HepG2 (cell line): ENCODE results near the gene HOMEZ. TPM values are rescaled to one million over a fixed set of nuclear protein-coding genes. Genes with fewer than 3 reads are reported as not detected.

ENCODE experiments used
- AKAP8 ChIP-seq: sonication (generic); formaldehyde crosslinking; IDR thresholded peaks from 2 replicates; pipeline ENCODE4 v1.5.1; 2020; ENCODE audit warnings: mild to moderate bottlenecking, missing genetic modification reagents
- ATAD3A ChIP-seq: sonication (generic); formaldehyde crosslinking; IDR thresholded peaks from 2 replicates; pipeline ENCODE4 v1.4.0; 2020; ENCODE audit warnings: missing genetic modification reagents
- ETV6 ChIP-seq: sonication (generic); formaldehyde crosslinking; conservative IDR thresholded peaks from 2 replicates; pipeline ENCODE4 v1.4.0; 2020; ENCODE audit warnings: missing genetic modification reagents
- IRX3 ChIP-seq: sonication (generic); formaldehyde crosslinking; IDR thresholded peaks from 2 replicates; pipeline ENCODE4 v1.8.1; 2023; ENCODE audit warnings: mild to moderate bottlenecking, low read depth, missing genetic modification reagents, borderline replicate concordance
- KDM3A ChIP-seq: IDR thresholded peaks from 2 replicates; pipeline ENCODE4 v1.6.1; 2018; ENCODE audit warnings: low read depth, missing compliant biosample characterization
- RARA ChIP-seq: IDR thresholded peaks from 2 replicates; pipeline ENCODE4 v1.6.1; 2016; ENCODE audit warnings: missing genetic modification reagents, missing compliant biosample characterization
- SMYD3 ChIP-seq: sonication (generic); formaldehyde crosslinking; IDR thresholded peaks from 2 replicates; pipeline ENCODE4 v1.8.1; 2023; ENCODE audit warnings: mild to moderate bottlenecking, missing genetic modification reagents
- SOX13 ChIP-seq, 3 experiments: fragments of 450-650 bp in 1 of 3; sonication (generic) in 1 of 3; formaldehyde crosslinking in 1 of 3; IDR thresholded peaks in 2 of 3; conservative IDR thresholded peaks in 1 of 3; 2 replicates each; pipeline versions ENCODE4 v1.5.0 to v1.6.1; 2016 to 2020; ENCODE audit warnings: antibody characterized with exemption in 1 of 3, mild to moderate bottlenecking in 1 of 3, missing compliant biosample characterization in 1 of 3, missing genetic modification reagents in 1 of 3, moderate library complexity in 1 of 3
- SP5 ChIP-seq: IDR thresholded peaks from 2 replicates; pipeline ENCODE4 v1.6.1; 2016; ENCODE audit warnings: low read depth, borderline replicate concordance
- TBX3 ChIP-seq: fragments of 450-650 bp; IDR thresholded peaks from 2 replicates; pipeline ENCODE4 v1.6.1; 2017; ENCODE audit warnings: antibody characterized with exemption, mild to moderate bottlenecking, inconsistent platforms, borderline replicate concordance
- TEAD3 ChIP-seq: optimal IDR thresholded peaks from 2 replicates; pipeline ENCODE3; 2016; ENCODE audit warnings: borderline replicate concordance
- ZBTB8A ChIP-seq: sonication (generic); formaldehyde crosslinking; IDR thresholded peaks from 2 replicates; pipeline ENCODE4 v1.4.0; 2020; ENCODE audit warnings: mild to moderate bottlenecking, low read depth, missing genetic modification reagents, borderline replicate concordance
- ZNF224 ChIP-seq: sonication (generic); formaldehyde crosslinking; IDR thresholded peaks from 2 replicates; pipeline ENCODE4 v1.5.0; 2020; ENCODE audit warnings: mild to moderate bottlenecking, missing genetic modification reagents
- ZNF326 ChIP-seq: sonication (generic); formaldehyde crosslinking; IDR thresholded peaks from 2 replicates; pipeline ENCODE4 v1.4.0; 2020; ENCODE audit warnings: missing genetic modification reagents, borderline replicate concordance
- ZNF496 ChIP-seq: sonication (generic); formaldehyde crosslinking; IDR thresholded peaks from 2 replicates; pipeline ENCODE4 v1.8.1; 2023; ENCODE audit warnings: mild to moderate bottlenecking, moderate library complexity, missing genetic modification reagents; ENCODE audit not compliant: insufficient replicate concordance
- ZNF713 ChIP-seq: sonication (generic); formaldehyde crosslinking; IDR thresholded peaks from 2 replicates; pipeline ENCODE4 v1.4.0; 2020; ENCODE audit warnings: mild to moderate bottlenecking, missing genetic modification reagents
- polyA plus RNA-seq, 8 experiments: library from polyadenylated mRNA; depleted of rRNA in 3 of 8; stranded (reverse) in 7 of 8; unstranded in 1 of 8; fragments of >200 nt; fragmentation: Illumina TruSeq in 4 of 8; extraction: Trizol in 4 of 8; gene quantifications; 2 replicates each; pipeline versions ENCODE4 v1.2.1 to v1.2.3, GENCODE V29; 2011 to 2016; ENCODE audit warnings: low read depth in 4 of 8, missing spikeins in 1 of 8, mixed read lengths in 1 of 8; ENCODE audit not compliant: insufficient read depth in 1 of 8
- total RNA-seq, 5 experiments: library from RNA; depleted of rRNA; stranded (reverse); fragments of >200 nt; fragmentation: Illumina TruSeq; extraction: Trizol; gene quantifications; 2 replicates each; pipeline ENCODE4 v1.2.3, GENCODE V29; 2016; ENCODE audit warnings: low read depth in 1 of 5
- TF ChIP-seq, protein P1 (sequence below): sonication (generic); formaldehyde crosslinking; IDR thresholded peaks from 2 replicates; pipeline ENCODE4 v1.5.0; 2020; ENCODE audit warnings: mild to moderate bottlenecking, missing genetic modification reagents, borderline replicate concordance
- TF ChIP-seq, protein P2 (sequence below): sonication (generic); formaldehyde crosslinking; IDR thresholded peaks from 2 replicates; pipeline ENCODE4 v1.4.0; 2020; ENCODE audit warnings: mild to moderate bottlenecking, missing genetic modification reagents
- TF ChIP-seq, protein P3 (sequence below): sonication (generic); formaldehyde crosslinking; IDR thresholded peaks from 2 replicates; pipeline ENCODE4 v1.4.0; 2020; ENCODE audit warnings: mild to moderate bottlenecking, missing genetic modification reagents
- TF ChIP-seq, protein P4 (sequence below): IDR thresholded peaks from 2 replicates; pipeline ENCODE4 v1.6.1; 2016
- TF ChIP-seq, protein P5 (sequence below): sonication (generic); formaldehyde crosslinking; IDR thresholded peaks from 2 replicates; pipeline ENCODE4 v1.5.0; 2020; ENCODE audit warnings: mild to moderate bottlenecking, missing genetic modification reagents

The HOMEZ gene
- total and polyA plus RNA-seq, 2 of the 13 experiments (the other 11 are each of a cell fraction or from before 2014, with no cell fraction given) = 14.5 to 31.8 TPM

DNA sequence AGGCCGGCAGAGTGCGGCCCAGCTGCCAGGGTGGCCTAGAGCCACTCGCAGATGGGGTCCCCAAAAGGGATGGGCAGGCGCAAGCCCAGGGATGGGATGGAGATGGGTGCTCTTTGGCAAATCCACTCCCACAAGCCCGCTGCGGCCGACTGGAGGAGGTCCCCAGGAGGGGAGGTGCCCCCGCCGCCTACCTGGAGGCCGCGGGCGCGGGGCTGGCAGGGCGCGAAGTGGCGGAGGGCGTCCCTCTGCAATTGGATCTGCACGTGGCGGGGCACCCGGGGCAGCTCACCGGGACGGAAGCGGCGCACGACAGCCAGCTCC lies 16.0 kb upstream of the HOMEZ start (continued):
- TF ChIP-seq, protein P1, sequence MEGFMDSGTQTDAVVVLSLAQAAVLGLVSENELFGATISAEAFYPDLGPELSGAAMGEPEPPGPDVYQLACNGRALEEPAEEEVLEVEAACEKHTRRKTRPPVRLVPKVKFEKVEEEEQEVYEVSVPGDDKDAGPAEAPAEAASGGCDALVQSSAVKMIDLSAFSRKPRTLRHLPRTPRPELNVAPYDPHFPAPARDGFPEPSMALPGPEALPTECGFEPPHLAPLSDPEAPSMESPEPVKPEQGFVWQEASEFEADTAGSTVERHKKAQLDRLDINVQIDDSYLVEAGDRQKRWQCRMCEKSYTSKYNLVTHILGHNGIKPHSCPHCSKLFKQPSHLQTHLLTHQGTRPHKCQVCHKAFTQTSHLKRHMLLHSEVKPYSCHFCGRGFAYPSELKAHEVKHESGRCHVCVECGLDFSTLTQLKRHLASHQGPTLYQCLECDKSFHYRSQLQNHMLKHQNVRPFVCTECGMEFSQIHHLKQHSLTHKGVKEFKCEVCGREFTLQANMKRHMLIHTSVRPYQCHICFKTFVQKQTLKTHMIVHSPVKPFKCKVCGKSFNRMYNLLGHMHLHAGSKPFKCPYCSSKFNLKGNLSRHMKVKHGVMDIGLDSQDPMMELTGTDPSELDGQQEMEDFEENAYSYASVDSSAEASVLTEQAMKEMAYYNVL (CRISPR knock-in tag) = peak; percentile 92
- TF ChIP-seq ZNF326 (CRISPR knock-in tag) = no peak
- TF ChIP-seq RARA = peak; percentile 61
- peak; percentile 88; the same call in 1 of the 2 replicates for TF ChIP-seq KDM3A (CRISPR knock-in tag)
- peak; percentile 49; the same call in 1 of the 2 replicates for TF ChIP-seq ETV6 (CRISPR knock-in tag)
- TF ChIP-seq SMYD3 (CRISPR knock-in tag) = peak; percentile 44
- TF ChIP-seq IRX3 (CRISPR knock-in tag) = peak; percentile 94
- TF ChIP-seq, protein P2, sequence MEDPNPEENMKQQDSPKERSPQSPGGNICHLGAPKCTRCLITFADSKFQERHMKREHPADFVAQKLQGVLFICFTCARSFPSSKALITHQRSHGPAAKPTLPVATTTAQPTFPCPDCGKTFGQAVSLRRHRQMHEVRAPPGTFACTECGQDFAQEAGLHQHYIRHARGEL (CRISPR knock-in tag) = peak; percentile 93
- no peak for TF ChIP-seq TEAD3
- peak; percentile 54; the same call in 1 of the 2 replicates for TF ChIP-seq TBX3
- TF ChIP-seq ZNF713 = peak; percentile 100; the same call in 1 of the 2 replicates
- peak; percentile 99; the same call in 1 of the 2 replicates for TF ChIP-seq ZNF224 (CRISPR knock-in tag)
- TF ChIP-seq SOX13 (IDR thresholded peaks at IDR 0.05) = no peak
- TF ChIP-seq SOX13 (CRISPR knock-in tag; conservative IDR thresholded peaks at IDR 0.05 in 1 of 2, IDR thresholded peaks at IDR 0.05 in 1 of 2) = peak; percentile 52 to 89; a peak in 2 of 4 replicates
- TF ChIP-seq AKAP8 (CRISPR knock-in tag) = 0 out of 2 replicates have a peak, but pooled peaks have one; percentile 68
- TF ChIP-seq SP5 (CRISPR knock-in tag) = 0 out of 2 replicates have a peak, but pooled peaks have one; percentile 8
- TF ChIP-seq, protein P3, sequence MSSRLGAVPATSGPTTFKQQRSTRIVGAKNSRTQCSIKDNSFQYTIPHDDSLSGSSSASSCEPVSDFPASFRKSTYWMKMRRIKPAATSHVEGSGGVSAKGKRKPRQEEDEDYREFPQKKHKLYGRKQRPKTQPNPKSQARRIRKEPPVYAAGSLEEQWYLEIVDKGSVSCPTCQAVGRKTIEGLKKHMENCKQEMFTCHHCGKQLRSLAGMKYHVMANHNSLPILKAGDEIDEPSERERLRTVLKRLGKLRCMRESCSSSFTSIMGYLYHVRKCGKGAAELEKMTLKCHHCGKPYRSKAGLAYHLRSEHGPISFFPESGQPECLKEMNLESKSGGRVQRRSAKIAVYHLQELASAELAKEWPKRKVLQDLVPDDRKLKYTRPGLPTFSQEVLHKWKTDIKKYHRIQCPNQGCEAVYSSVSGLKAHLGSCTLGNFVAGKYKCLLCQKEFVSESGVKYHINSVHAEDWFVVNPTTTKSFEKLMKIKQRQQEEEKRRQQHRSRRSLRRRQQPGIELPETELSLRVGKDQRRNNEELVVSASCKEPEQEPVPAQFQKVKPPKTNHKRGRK (CRISPR knock-in tag) = no peak; the same call in none of the 2 replicates
- no peak for TF ChIP-seq ZNF496 (CRISPR knock-in tag)
- TF ChIP-seq ATAD3A (CRISPR knock-in tag) = peak; percentile 92
- TF ChIP-seq, protein P4, sequence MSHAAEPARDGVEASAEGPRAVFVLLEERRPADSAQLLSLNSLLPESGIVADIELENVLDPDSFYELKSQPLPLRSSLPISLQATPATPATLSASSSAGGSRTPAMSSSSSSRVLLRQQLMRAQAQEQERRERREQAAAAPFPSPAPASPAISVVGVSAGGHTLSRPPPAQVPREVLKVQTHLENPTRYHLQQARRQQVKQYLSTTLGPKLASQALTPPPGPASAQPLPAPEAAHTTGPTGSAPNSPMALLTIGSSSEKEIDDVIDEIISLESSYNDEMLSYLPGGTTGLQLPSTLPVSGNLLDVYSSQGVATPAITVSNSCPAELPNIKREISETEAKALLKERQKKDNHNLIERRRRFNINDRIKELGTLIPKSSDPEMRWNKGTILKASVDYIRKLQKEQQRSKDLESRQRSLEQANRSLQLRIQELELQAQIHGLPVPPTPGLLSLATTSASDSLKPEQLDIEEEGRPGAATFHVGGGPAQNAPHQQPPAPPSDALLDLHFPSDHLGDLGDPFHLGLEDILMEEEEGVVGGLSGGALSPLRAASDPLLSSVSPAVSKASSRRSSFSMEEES = peak; percentile 73
- TF ChIP-seq, protein P5, sequence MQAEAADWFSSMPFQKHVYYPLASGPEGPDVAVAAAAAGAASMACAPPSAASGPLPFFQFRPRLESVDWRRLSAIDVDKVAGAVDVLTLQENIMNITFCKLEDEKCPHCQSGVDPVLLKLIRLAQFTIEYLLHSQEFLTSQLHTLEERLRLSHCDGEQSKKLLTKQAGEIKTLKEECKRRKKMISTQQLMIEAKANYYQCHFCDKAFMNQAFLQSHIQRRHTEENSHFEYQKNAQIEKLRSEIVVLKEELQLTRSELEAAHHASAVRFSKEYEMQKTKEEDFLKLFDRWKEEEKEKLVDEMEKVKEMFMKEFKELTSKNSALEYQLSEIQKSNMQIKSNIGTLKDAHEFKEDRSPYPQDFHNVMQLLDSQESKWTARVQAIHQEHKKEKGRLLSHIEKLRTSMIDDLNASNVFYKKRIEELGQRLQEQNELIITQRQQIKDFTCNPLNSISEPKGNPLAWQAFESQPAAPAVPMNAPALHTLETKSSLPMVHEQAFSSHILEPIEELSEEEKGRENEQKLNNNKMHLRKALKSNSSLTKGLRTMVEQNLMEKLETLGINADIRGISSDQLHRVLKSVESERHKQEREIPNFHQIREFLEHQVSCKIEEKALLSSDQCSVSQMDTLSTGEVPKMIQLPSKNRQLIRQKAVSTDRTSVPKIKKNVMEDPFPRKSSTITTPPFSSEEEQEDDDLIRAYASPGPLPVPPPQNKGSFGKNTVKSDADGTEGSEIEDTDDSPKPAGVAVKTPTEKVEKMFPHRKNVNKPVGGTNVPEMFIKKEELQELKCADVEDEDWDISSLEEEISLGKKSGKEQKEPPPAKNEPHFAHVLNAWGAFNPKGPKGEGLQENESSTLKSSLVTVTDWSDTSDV (CRISPR knock-in tag) = peak; percentile 94
- TF ChIP-seq ZBTB8A (CRISPR knock-in tag) = peak; percentile 97; the same call in 1 of the 2 replicates
